GM12892 (cell line): Measurements from ENCODE around the gene PAX7.

Source experiments
- POLR2A ChIP-seq: IDR thresholded peaks from 2 replicates; pipeline ENCODE4 v1.6.1; 2011; ENCODE audit warnings: low read depth, low read length, control low read depth
- POLR2AphosphoS5 ChIP-seq: IDR thresholded peaks from 2 replicates; pipeline ENCODE4 v1.6.1; 2011; ENCODE audit warnings: low read depth, low read length, control low read depth
- TAF1 ChIP-seq: IDR thresholded peaks from 2 replicates; pipeline ENCODE4 v1.6.1; 2011; ENCODE audit warnings: low read depth, mild to moderate bottlenecking, control low read depth, low read length, borderline replicate concordance

DNA sequence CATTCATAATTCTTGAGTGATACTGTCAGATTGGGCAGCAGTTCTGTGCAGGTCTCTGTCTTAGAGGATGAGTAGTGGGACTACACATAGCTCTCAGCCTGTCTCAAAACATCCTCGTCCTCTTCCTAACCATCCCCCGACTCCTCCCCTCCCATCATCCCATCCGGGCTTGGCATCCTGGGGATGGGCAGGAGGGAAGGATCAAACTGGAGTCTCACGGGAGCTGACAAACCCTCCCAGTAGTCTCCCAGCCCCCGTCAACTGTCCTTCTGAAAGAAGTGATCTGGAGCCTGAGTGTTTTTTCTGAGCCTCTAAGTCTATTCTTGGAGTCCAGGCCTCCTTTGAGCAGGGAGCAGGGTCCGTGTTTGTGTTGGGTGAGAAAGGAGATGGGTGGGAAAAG is 102.0 kb downstream of the PAX7 start:
- no peak for TF ChIP-seq POLR2AphosphoS5
- TF ChIP-seq POLR2A, result no peak
- TF ChIP-seq TAF1, result no peak
